ENCODE results near the gene HRG.

GRCh38 chr3:186626254-186626847 is 39.5 kb upstream of the HRG start:
- TF ChIP-seq POLR2AphosphoS5 (IDR thresholded peaks at IDR 0.05) (no peak), CTCF (IDR thresholded peaks at IDR 0.05) (no peak), POLR2A (IDR thresholded peaks at IDR 0.05) (no peak), EP300 (IDR thresholded peaks at IDR 0.05) (no peak)
